HEK293 (cell line): ENCODE results near the gene PRPF19.

Experiments used
- BCL11A ChIP-seq: fragments of 450-650 bp; formaldehyde crosslinking; IDR thresholded peaks from 2 replicates; pipeline ENCODE4 v1.5.1; 2016; ENCODE audit warnings: low read depth, missing biosample characterization, missing genetic modification characterization
- CTCF ChIP-seq: fragments of 450-650 bp; formaldehyde crosslinking; IDR thresholded peaks from 2 replicates; pipeline ENCODE4 v1.5.1; 2016; ENCODE audit warnings: missing biosample characterization, missing genetic modification characterization
- ZNF311 ChIP-seq: fragments of 450-650 bp; formaldehyde crosslinking; IDR thresholded peaks from 2 replicates; pipeline ENCODE4 v1.5.1; 2017; ENCODE audit warnings: missing biosample characterization, missing genetic modification characterization, borderline replicate concordance
- ZNF660 ChIP-seq: fragments of 450-650 bp; IDR thresholded peaks from 2 replicates; pipeline ENCODE4 v1.5.1; 2018; ENCODE audit warnings: missing biosample characterization, mild to moderate bottlenecking, missing genetic modification characterization
- ZSCAN23 ChIP-seq: fragments of 450-650 bp; formaldehyde crosslinking; IDR thresholded peaks from 2 replicates; pipeline ENCODE4 v1.5.1; 2016; ENCODE audit warnings: missing biosample characterization, missing genetic modification characterization

DNA sequence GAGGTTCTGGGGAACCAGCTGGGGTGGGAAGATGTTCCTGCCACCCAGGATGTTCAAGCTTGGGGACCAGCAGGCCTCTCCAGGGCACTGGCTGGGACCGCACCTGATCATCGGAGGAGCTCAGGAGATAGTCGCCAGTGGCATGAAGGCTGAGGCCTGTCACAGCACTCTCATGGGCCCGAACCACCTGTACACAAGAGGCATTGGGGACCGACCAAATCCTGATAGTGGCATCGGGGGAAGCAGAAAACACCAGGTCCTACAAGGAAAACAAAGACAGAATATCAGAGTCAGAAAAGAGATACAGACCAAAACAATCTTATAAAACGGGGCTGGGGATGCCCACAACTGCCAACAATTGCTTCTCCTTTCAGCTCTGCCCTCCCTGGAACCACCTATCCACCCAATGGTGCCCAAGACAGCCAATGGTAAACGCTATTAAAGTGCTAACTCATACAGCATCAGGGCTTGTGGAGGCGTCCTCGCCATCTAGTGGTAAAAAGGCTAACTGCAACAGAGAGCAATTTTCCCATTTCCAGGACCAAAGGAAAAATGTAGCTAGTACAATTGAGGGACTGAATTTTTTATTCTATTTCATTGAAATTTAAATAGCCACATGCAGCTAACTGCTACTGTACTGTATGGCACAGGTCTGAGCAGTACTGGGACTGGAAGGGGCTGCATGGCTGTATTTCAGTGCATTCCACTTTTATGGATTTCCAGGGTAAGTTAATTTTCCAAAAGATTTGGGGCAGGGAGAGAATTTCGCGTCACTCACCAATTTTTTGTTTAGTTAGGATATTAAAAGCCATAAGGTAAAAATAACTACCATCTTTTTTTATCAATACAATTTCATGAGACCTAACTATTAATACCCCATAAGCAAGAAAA lies 7.1 kb downstream of the PRPF19 start:
- TF ChIP-seq ZNF660 (tag by site-specific recombination) (no peak), BCL11A (tag by site-specific recombination) (no peak), ZSCAN23 (tag by site-specific recombination) (no peak), CTCF (tag by site-specific recombination) (no peak), ZNF311 (no peak)
